Brain pericyte (primary cell): ENCODE measurements around the gene DNMT3L.
A peak's percentile ranks its signal among the peaks of the same experiment; 100 is the strongest.
"Not testable (repeated sequence)": the region's sequence is repeated elsewhere in the genome, so short reads cannot be mapped to it uniquely, and the experiment has no call there.

Source experiments
- DNase-seq: peaks from one replicate; pipeline ENCODE4 v3.0.0-alpha.2; 2012; ENCODE audit warnings: low read depth, low spot score

DNMT3L gene

DNA sequence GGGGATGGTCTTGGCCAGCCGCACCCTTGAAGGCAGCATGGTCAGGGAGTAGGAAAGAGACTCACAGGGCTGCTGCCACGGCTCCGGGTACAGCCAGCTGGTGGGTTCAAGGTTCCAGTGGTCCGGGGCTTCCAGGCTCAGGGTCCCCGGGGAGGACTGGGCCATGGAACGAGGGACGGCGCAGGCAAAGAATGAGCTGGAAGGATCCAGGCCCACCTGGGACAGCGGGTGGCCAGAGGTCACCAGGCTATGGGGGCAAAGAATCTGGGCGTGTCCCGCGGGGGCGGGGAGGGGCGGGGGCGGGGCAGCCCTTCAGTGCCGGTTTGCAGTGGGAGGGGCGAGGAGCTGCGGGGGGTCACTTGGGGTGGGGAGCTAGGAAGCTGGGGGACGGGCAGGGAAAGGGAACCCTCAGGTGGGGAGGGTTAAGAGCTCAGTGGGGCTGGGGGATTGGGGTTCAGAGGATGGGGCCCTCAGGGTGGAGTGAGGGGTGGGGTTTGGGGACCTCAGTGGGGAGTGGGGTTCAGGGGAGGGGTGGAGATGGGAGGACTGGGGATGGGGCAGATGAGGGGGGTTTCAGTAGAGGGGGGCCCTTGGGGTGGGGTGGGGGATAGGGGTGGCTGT, at the start of gene DNMT3L:
TSS of gene DNMT3L (minus strand) at position 223 of the 621 bp plus-strand sequence. CDS start 638 bp downstream, outside the sequence.
- no peak for DNase-seq

DNA sequence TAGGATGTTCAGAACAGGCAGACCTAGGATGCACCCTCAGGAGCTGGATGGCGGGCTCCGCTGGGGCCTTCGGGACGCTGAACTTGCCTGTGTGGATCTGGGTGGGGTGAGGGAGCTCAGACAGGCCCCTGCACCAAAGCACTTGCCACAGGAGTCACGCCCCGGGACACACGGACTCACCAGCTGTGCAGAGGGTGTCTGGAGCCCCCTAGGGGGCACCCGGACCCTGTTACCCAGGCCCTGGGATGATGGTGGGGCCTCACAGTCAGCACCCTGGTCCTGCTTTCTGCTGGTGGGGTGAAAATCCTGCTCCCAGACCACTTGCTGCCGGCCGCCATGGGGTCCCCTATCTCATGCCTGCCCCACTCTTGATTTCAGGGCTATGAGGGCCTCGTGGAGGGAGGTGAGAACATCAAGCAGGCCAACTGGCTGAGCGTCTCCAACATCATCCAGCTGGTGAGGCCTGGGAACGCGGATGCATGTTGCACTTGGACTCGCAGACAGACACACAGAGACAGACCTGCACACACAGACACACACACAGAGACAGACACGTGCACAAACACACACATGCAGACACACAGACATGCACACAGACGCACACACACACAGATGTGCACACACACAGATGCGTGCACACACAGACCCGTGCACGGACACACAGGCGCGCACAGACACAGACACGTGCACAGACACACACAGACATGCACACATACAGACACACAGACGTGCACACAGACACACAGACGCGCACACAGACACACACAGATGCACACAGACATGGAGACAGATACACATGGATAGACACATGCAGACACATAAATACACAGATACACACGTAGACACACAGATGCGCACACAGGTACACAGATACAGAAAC, 49.2 kb upstream of the DNMT3L start:
- DNase-seq: no peak

DNA sequence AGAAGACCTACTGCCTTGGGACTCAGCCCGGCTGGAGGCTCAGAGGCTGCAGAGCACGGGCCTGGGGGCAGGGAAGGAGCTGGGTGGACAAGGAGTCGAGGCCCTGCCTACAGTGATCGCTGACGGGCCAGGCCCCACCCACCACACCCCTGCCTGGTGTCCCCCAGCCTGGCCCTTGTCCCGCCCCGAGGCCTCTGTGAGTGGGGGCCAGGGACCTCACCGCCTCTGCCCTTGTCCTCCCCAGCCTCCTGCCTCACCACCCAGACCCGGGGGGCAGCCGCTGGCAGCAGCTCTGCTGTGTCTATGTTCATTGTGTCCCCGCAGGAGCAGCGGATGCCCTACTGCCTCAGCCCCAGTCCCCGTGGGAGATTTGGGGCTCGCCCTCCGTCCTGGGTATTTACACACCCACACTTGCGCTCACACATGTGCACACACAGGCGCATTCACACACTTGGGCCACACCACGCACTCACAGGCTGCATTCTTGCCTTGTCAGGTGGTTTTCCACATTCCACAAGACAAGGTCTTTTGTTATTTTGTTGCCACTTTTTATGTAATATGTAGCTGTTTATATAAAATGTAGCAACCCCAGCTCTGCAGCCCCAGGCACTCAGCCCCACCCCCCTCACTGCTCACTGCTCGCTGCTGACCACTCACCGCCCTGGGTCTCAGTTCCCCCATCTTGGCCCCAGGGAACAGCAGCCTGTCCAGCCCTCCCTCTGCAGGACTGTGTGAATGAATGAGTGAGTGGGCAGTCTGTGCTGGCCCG, 45.4 kb upstream of the DNMT3L start:
- no peak for DNase-seq

DNA sequence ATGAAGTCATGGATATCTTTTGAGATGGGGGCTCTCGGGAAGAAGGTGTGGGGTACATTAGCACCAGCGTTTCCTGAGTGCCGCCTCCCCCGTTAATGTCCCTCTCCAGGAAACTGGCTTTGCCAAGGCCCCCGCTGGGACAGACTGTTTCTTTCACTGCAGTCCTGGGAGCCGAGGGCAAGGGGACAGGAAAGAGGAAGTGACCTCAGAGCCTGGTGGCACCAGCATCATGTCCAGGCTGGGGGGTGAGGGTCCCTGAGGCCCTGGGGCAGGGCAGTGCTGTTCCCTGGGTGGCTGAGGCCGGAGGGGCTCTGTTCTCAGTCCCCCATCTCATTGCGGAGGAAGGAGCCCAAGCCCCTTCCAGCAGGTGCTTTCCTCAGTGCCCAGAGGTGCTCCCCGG, 44.0 kb upstream of the DNMT3L start:
- DNase-seq: no peak

DNA sequence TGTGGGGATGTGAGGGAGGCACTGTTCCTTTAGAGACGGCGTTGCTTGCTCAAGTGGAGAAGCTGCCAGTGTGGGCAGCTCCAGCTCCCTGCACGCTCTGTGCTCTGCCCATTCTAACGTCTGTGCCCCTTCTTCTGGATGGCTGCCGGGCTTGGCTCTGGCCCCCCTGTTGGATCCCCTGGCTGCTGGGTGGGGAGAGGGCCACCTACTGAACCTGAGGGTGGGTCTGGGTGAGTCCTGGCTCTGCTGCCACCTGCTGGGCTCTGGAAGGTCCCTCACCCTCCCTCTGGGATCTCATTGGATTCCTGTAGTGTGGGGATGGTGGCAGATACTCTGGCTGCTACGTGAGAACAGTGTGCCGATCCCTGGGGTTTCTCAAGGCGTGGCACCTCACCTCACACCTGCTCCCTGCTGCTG, 43.2 kb upstream of the DNMT3L start:
- no peak for DNase-seq

DNA sequence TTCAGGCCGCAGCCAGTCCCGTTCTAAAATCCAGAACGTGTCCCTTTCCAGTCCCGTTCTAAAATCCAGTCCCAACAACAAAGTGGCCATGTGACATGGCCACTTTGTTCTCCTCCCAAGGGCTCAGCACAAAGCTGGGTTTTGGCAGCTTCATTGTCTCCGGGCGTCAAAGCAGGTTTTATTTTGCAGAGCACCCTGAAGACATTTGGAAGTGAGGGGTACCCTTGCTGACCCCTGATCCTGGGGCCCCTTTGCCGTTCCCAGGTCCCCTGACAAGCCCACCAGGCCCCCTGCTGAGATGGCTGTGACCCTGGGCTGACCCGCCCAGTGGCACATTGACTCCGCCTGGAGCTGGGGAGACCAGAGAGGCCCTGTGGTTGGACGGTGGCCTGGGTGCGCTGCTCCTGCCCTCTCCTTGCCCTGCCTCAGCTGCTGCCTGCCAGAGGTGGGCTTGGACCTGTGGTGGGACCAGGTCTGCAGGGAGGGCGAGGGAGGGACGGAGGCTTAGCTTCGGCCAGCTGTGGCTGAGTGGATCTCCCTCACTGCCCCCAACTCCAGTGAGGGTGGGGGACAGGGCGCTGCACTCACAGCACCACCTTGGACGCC, 42.4 kb upstream of the DNMT3L start:
- DNase-seq: no peak

DNA sequence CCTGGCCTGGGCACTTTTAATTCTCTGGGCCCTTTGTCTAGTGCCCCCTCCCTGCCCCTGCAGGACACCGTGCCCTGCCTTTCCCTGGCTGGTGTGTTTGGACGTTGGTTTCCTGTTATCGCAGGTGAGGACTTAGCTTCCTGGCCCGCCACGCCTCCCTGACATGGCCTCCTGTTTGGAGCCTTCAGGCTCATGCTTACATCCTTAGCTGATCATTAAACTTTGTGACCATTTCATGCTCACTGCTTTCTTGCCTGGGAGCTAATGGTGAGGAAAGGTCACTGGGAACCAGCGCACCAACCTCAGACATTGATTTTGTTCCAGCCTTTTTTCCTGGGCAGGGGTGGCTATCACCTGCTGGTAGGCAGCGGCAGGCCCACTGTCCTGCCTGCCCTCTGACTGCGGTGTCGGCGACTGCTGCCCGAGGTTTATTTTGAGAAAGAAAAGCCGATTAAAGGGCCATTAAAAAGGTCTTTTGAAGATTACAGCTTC, 41.8 kb upstream of the DNMT3L start:
- DNase-seq: no peak

DNA sequence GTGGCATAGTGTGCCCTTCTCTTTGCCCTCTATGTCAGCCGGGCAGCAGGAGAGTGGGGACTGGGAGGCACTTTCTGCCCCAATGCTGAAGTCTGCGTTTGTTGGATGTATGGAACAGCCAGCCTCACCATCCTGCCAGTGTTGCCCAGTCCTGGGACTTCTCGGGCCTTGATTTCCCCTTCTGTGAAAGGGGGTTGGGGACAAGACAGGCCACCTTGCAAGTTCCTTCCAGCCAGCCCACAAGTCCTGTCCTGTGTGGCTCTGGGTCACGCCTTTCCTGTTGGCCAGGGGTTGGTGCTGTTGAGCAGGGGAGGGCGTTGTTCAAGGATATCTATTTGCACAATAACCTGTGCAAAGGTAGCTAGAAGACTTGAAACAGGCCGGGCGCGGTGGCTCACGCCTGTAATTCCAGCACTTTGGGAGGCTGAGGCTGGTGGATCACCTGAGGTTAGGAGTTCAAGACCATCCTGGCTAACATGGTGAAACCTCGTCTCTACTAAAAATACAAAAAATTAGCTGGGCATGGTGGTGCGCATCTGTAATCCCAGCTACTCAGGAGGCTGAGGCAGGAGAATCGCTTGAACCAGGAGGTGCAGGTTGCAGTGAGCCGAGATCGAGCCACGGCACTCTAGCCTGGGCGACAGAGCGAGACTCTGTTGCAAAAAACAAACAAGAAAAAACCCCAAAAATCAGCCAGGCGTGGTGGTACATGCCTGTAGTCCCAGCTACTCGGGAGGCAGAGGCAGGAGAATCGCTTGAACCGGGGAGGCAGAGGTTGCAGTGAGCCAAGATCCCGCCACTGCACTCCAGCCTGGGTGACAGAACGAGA, 41.1 kb upstream of the DNMT3L start:
- DNase-seq: not testable (repeated sequence)

DNA sequence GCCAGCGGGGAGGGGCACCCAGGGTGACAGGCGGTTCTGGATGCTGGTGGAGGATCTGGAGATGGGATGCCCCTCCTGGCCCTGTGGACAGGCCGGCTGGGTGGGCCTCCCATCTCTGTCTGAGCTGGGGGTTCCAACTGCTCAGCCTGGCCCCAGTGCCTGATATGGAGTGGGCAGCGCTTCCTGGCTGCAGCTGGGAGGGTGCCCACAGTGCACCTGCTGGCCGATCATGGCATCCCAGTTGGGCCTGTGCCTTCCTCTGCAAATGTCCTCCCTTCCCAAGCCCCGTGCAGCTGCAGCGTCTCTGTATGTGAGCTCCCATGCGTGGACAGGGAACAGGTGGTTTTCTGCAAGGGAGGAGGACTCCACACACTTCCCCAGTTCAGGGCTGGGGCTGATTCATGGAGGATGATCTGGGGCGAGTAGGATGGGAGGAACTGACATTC, 40.3 kb upstream of the DNMT3L start:
- DNase-seq: no peak

DNA sequence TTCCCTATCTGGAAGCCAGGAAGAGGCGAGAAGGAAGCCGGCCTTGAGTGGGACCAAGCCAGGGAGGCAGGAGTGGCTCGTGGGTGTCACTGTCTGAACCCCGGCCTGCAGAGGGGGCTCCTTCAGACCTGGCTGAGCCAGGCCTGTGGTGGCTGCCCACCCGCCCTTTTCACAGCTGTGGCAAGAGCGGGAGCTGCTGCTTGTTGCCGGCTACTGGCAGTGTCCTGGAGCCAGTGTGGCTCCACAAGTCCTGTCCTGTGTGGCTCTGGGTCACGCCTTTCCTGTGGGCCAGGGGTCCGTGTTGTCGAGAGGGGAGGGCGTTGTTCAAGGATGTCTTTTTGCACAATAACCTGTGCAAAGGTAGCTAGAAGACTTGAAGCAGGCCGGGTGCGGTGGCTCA, 39.4 kb upstream of the DNMT3L start:
- no peak for DNase-seq

DNA sequence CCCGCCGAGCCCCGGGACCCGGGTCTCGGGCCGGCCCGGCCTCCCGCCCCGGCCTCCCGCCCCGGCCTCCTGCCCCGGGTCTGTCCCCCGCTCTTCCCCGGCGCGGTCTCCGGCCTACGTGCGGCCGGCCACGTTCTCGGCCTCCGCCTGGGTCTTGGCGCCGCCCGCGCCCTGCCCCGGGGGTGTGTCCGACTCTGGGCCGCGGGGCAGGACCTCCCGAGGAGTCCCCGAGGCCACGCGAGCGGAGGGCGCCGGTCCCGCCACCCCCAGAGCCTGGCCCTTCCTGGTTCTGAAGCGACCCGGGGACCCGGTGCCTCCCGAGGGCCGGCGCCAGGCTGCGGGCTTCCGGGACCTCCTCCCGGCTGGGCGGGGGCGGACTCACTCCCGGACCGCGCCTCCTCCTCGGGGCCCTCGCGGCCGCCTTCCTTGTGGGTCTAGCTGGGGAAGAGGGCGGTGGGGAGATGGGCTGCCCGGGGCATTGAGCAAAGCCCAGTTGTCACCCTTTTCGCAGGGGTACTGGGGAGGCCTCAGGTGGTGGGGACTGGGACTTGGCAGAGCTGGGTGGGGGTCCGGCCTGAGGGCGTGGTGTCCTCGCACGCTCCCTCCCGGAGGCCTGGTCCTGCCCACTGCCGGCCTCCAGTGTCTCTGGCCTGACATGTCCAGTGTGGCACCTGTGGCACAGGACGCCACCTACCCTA, 38.7 kb upstream of the DNMT3L start:
- DNase-seq: no peak

DNA sequence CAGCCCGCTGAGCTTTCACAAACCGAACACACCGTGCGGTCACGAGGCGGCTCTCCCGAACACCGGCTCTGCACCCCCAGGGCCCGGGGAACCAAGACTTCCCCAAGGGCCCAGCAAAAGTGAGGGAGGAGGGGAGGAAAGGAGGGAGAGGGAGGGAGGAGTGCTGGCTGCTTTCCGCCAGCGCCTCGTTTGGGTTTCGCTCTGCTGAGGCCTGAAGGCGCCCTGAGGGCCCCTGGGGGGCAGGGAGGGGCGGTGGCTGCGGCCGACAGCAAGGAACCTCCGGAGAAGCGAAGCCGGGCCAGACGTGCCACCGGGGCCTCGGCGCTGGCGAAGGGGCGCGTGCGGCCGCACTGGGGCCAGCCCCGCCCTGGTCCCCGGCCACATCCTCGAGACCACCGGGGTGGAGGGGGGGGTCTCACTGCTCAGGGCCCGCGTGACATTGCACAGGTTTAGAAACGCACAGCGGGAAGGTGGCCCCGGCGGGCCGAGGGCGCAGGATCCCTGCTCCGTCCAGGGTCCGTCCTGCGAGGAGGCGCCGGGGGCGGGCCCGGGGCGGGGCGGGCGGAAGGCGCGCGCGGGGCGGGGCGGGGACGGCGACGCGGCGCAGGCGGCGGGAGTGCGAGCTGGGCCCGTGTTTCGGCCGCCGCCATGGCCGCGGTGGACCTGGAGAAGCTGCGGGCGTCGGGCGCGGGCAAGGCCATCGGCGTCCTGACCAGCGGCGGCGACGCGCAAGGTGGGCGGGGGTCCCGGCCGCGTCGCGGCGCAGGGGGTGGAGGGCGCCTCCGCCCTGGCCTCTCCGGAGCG, 38.0 kb upstream of the DNMT3L start, which contains the start of gene PFKL:
TSS of gene PFKL (plus strand) at position 596 of the 804 bp plus-strand sequence. CDS start at position 649, 53 bp downstream.
- no peak for DNase-seq

DNA sequence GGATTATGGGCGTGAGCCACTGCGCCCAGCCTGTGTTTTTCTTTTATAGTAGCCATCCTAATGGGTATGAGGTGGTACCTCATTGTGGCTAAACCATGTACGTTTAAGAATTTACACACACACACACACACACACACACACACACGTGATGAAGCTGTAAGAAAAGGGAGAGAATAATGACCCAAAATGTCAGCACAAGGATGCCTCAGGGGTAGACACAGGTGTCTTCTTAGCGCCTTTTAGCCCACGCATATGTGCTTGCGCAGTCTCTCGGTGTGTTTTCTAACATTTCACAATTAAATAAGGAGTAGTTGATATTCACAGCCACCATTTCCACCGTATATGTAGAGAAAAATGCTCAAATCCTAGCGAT, 37.4 kb upstream of the DNMT3L start:
- no peak for DNase-seq

DNA sequence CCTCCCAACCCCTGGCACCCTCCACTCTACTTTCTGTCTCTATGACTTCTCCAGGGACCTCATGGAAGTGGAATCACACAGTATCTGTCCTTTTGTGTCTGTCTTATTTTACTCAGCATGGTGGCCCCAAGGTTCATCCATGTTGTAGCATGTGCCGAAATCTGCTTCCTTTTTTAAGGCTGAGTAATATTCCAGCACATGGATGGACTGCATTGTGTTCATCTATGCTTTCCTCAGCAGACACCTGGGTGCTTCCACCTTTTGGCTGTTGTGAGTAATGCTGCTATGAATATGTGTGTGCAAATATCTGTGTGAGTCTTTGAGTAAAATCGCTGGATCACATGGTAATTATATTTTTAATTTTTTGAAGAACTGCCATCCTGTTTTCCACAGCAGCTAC, 36.6 kb upstream of the DNMT3L start:
- no peak for DNase-seq

DNA sequence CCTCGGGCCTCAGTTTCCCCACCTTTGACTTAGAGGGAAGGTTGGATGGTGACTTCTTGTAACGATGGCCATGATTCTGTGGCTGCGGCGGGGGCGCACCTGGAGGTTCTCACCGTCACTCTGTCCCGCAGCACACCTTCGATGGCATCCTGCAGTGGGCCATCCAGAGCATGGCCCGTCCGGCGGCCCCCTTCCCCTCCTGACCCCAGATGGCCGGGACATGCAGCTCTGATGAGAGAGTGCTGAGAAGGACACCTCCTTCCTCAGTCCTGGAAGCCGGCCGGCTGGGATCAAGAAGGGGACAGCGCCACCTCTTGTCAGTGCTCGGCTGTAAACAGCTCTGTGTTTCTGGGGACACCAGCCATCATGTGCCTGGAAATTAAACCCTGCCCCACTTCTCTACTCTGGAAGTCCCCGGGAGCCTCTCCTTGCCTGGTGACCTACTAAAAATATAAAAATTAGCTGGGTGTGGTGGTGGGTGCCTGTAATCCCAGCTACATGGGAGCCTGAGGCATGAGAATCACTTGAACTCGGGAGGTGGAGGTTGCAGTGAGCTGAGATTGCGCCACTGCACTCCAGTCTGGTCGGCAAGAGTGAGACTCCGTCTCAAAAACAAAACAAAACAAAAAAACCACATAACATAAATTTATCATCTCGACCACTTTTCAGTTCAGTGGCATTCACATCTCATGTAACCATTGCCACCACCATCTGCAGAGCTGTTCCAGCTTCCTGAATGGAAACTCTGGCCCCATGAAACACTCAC, 36.0 kb upstream of the DNMT3L start:
- DNase-seq: peak; percentile 38

DNA sequence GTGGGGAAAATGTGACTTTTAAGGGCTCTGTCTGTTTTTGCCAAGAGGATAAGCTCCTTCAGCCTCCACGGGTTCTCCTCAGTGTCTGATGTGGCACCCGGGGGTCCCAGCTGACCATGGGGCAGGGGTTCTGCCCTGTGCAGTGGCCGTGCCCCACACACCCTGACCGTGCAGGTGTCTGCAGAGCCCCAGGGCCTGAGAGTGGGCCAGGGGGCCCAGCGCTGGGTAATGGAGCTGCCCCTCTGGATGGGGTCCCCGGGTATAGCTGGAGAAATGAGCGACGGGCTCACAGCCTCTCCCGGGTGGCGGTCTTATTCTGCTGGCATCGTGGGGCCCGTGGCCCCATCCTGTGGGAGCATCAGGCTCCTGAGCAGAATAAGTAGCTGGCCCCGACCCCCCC, 35.2 kb upstream of the DNMT3L start:
- no peak for DNase-seq

DNA sequence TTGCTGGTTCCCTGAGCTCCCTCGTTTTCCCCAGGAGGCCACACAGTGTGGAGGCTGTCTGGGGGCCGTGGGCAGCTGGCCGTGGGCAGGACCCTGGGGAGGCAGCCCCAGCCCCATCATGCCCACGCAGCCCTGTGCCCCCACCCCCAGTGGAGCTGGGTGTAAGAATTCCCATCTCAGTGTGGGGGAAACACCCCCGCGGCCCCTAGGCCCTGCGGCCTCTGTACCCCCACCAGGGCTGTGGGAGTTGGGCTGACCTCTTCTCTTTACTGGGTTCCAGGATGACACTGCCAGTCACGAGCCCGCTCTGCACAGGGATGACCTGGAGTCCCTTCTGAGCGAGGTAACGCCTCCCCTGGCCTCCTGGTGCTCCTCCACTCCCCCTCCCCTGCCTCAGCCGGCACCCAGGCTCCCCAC, 34.4 kb upstream of the DNMT3L start:
- no peak for DNase-seq

DNA sequence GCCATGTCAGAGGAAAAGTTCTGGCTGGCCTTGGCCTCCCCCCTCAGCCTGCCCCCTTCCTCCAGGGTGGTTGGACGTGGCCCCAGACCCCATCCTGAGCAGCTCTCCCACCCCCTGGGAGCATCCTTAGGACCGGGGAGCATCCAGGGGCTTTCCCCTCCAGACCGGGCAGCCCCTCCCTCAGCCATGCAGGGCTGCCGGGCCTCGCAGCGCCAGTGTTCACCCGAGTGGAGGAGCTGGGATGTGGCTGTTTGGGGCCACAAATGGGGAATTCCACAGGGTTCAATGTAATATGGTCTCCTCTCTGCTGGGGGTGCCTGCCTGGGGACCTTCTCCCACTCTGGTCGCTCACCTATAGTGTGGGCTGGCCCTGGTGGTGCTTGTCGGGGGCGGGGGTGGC, 33.9 kb upstream of the DNMT3L start:
- no peak for DNase-seq
